Hepatic stellate cell (primary cell): ENCODE results near the gene EVI5.
"Not testable (repeated sequence)": the region's sequence is repeated elsewhere in the genome, so short reads cannot be mapped to it uniquely, and the experiment has no call there.

Experiments
- DNase-seq: peaks from one replicate; pipeline ENCODE4 v3.0.0; 2011; ENCODE audit warnings: low spot score

EVI5 gene

DNA sequence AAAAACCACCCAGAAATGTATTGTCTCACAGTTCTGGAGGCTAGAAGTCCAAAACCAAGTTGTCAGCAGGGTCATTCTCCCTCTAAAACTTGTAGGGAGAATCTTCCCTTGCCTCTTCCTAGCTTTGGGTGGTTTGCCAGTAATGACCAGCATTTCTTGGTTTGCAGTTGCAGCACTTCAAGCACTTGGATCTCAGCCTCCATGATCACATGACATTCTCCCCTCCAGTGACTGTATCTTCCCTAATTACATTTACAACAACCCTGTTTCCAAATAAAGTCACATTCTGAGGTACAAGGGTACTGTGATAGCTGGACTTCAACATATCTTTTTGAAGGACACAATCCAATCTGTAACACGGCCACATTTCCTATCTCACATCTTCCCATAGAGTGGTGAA is 37.2 kb downstream of the EVI5 start:
- DNase-seq: no peak

DNA sequence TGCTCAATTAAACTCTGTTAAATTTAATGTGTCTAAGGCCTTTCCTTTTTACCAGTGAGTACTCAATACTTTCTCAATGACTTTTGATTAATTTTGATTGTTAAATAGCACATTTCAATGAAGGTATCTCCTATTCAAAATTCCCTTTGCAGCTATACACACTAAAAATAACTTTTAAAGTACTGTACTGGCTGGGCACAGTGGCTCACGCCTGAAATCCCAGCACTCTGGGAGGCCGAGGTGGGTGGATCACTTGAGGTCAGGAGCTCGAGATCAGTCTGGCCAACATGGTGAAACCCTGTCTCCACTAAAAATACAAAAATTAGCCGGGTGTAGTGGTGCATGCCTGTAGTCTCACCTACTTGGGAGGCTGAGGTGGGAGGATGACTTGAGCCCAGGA is 38.7 kb downstream of the EVI5 start:
- not testable (repeated sequence) for DNase-seq

DNA sequence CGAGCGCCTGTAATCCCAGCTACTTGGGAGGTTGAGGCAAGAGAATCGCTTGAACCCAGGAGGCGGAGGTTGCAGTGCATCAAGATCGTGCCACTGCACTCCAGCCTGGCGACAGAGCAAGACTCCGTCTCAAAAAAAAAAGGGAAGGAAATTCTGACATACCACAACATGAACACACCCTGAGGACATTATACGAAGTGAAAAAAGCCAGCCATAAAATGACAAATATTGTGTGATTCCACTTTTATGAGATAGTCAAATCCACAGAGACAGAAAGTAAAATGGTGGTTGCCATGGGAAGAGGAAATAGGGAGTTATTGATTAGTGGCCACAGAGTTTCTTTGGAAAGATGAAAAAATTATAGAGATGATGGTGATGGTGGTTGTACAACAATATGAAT is 41.7 kb downstream of the EVI5 start:
- no peak for DNase-seq

DNA sequence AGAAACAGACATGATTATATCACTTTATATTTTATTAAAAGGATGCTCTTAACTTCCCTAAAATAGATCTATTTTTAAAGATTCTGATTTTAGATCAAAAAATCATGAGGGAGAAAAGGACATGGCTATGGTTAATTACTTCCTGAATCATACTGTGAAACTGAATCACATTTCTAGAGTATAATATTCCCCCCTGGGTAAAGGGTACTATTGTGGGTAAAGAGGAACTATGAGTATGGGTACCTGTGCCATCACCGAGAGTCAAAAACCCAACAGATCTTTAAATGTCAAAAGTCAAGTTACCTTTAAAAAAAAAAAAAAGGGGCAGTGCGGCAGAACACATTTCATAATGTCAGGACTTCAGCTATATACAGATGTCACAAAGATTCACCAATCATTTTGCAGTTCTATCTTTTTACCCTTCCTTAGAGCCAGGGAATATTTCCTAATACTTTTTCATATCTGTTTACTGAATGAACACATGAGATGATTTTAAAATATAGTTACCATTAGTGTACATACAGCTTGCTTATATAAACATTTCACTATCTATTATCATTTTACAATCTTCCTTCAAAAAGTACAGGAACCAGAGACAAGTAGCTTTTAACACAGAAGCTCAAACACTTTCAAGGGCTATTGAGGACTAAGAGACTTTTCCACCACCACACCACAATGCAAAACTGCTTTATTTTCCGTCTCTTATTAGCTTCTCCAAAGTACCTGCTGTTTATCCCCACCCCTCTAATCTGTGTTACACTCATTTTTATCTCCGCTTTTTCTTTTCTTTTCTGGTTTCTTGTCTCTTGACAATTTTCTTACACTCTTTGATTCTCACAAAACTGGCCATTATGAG is 45.0 kb downstream of the EVI5 start:
- no peak for DNase-seq

DNA sequence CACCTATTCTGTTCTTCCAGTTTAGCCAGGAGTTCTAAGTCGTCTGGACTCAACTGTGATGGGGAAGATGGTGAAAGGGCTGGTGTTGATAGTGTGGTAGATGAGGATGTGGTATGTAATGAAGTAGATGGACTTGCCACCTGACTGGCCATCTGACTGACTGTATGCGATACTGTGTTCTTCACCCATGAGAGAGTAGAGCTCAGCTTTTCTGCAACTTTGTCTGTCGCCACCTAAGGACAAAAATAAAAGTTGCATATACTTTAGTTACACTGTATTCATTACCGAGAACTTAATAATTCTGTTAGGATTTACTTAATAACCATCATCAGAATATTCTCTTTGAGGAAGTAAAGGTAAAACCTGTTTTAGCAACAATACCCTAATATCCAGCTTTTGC is 48.5 kb downstream of the EVI5 start:
- no peak for DNase-seq

DNA sequence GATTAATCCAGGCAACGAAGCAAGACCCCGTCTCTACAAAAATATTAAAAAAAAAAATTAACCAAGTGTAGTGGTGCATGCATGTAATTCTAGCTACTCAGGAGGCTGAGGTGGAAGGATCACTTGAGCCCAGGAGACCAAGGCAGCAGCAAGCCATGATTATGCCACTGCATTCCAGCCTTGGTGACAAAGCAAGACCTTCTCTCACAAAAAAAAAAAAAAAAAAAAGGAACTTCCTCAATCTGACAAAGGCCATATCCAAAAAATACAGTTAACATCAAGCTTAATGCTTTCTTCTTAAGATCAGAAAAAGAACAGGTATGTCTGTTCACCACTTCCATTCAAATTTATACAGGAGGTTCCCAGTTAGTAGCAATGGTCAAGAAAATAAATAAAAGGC is 54.4 kb downstream of the EVI5 start:
- no peak for DNase-seq

DNA sequence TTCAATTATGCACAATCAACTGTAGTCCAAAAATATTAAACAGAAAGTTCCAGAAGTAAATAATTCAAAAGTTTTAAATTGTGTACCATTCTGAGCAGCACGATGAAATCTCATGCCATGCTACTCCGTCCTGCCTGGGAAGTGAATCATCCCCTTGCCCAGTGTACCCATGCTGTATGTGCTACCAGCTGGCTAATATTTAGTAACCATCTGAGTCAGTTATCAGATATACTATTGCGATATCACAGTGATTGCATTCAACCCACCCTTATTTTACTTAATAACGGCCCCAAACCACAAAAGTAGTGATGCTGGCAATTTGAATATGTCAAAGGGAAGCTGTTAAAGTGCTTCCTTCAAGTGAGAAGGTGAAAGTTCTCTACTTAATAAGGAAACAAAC is 56.2 kb downstream of the EVI5 start:
- DNase-seq: no peak

DNA sequence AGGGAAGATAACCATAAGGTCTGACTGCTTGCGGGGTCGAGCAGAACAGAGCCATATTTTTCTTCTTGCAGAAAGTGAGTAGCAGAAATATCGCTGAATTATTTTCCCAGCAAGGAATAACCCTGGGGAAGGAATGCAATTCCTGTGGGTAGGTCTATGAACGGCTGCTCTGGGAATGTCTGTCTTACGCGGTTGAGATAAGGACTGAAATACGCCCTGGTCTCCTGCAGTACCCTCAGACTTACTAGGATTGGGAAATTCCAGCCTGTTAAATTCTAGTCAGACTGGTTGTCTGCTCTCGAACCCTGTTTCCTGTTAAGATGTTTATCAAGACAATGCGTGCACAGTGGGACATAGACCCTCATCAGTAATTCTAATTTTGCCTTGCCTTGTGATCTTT is 61.2 kb downstream of the EVI5 start:
- not testable (repeated sequence) for DNase-seq

DNA sequence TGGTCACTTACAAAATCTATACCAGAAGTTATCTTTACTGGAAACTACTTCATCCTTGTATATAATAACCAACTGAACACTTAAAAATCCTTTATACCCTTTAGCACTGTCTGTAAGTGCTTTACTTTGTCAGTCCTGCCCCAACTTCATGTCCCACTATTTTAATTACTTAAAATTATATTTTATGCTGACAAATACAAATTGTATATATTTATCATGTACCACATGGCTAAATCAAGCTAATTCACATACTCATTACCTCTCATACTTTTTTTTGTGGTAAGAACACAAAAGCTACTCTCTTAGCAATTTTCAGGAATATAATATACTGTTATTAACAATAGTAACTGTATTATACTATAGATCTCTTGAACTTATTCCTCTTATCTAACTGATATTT is 63.0 kb downstream of the EVI5 start:
- DNase-seq: no peak

DNA sequence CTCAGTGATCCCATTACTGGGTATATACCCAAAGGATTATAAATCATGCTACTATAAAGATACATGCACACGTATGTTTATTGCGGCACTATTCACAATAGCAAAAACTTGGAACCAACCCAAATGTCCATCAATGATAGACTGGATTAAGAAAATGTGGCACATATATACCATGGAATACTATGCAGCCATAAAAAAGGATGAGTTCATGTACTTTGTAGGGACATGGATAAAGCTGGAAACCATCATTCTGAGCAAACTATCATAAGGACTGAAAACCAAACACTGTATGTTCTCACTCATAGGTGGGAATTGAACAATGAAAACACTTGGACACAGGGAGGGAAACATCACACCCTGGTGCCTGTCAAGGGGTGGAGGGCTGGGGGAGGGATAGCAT is 63.8 kb downstream of the EVI5 start:
- DNase-seq: not testable (repeated sequence)

DNA sequence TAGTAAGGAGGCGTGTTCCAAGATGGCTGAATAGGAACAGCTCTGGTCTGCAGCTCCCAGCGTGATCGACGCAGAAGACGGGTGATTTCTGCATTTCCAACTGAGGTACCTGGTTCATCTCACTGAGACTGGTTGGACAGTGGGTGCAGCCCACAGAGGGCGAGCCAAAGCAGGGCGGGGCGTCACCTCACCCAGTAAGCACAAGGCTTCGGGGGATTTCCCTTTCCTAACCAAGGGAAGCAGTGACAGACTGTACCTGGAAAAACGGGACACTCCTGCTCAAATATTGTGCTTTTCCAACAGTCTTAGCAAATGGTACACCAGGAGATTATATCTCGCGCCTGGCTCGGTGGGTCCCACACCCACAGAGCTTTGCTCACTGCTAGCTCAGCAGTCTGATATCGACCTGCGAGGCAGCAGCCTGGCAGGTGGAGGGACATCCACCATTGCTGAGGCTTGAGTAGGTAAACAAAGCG is 69.4 kb downstream of the EVI5 start:
- not testable (repeated sequence) for DNase-seq

DNA sequence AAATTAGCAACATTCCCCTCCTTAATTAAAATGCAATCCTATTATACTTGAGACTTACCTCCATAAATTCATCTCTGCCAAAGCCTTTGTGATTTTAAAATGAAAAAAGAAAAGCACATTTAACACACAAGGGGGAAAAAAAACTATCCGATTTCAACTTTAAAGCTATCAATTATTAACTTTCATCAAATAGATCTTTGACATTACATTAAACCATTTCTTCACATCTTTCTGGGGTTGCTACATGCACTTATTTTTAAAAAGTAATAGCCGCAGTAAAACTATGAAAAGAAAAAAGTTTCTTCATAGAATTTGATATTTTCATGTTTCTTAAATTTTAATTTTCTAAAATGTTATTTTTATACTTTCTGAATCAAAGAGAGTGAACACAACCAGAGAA is 71.0 kb downstream of the EVI5 start:
- DNase-seq: no peak

DNA sequence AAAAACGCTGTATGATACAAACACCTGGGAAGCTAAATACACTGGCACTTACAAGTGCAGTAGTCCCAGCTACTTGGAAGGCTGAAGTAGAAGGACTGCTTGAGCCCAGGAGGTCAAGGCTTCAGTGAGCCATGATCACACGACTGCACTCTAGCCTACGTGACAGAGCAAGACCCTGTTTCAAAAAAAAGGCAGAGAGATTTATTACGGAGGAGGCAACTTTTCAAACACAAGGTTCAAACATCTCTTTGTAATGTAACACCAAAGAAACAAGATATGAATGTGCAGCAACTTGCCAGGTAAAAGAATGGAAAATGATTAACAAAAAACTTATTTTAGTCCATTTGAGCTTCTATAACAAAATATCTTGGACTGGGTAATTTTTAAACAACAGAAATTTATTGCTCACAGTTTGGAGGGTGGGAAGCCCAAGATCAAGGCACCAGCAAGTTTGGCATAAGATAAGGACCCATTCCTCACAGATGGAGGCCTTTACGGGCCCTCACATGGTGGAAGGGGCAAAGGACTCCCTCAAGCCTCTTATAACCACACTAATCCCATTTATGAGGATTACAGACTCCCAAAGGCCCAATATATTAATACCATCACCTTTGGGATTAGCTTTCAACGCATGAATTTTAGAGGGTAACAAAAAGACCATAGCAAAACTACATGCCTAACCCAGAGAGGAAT is 73.3 kb downstream of the EVI5 start:
- DNase-seq: no peak

DNA sequence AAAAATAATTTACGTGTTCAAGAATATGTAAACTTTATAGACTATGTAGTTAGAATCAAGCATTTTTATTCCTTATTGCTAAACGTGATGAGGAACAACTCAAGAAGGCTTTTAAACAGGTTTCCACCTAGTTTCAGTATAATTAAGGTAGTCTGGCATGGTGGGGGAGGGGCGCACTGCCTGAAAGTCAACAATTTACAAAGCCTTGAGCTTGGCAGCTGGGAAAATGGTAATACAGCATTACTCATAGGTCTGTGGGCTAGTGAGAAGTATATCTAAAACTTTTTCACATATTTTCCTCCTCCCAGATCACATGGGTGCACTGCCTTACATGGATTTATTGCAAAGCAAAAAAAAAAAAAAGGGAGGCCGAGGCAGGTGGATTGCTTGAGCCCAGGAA is 75.2 kb downstream of the EVI5 start:
- DNase-seq: peak; percentile 34

DNA sequence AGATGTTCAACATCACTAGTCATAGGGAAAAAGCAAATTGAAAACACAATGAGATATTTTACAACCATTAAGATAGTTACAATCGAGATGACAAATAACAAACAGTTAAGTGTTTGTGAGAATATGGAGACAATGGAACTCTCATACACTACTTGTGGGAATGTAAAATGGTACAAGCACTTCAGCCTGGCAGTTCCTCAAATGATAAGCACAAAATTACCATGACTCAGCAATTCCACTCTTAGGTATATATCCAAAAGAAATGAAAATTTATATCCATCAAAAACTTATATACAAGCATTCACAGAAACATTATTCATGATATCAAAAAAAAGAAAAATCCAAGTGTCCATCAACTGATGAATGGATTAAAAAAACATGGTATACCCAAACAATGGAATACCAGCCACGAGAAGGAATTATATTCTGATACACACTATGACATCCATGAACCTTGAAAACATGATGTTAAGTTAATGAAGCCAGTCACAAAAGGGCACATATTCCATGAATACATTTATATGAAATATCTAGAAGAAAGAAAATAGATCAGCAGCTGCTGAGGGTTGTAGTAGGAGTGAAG is 76.4 kb downstream of the EVI5 start:
- DNase-seq: no peak

DNA sequence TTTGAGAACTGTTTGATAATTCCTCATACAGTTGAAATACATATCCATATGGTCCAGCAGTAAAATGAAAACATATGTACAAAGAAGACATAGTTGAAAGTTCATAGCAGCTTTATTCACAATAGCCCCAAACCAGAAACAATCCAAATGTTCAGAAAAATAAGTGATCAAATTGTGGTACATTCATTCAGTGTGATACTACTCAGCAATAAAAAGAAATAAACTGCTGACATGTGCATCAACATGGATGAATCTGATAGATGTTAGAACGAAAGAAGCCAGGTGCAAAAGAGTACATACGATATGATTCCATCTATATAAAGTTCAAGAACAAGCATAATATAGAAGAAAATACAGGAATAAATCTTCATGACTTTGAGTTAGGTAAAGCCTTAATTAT is 77.2 kb downstream of the EVI5 start:
- no peak for DNase-seq

DNA sequence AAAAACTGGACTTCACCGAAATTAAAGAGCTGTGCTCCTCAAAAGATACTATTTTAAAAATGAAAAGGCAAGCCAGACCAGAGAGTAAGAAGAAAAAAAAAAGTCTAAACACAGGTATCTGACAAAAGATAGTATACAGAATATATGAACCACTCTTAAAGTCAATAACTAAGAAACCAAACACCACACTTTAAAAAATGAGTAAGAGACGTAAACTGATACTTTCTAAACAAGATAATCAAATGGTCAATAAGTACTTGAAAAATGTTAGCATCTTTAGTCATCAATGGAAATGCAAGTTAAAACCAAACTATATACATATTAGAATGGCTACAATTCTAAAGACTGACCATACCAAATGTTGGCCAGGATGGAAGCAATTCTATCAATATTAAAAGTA is 77.6 kb downstream of the EVI5 start:
- no peak for DNase-seq

DNA sequence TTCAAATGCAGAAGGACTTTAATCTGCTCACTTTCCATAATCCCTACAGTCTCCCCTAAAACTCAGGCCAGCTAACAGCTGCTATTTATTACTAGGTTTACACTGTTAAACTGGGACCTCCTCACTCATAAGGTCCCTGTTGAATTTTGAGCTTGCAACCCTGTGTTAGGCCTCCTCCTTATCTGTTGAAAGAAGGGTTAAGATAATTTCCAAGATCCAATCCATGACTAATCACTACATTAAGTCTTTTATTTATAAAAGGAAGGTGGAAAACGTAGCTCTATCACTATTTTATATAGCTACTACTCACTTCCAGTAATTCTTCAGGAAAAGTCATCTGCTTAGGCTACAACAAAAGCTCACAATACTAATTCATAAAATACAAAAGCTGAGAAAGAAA is 79.5 kb downstream of the EVI5 start:
- DNase-seq: no peak

DNA sequence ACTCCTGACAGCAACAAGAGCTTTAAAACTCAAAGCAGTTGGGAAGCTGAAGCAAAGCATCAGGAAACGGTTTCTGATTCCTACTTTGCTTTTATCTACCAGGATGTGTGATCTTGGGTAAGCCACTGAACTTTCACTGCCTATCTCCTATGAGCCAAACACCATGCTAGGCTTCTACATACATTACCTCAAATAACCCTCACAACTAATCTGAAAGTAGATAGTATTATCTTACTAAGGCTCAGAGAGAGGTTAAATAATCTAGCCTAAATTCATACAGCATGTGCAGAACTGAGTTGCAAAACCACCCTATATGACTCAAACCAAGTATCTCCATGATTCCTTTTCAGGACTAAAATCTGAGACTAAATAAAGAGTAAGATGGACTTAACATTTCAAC is 83.8 kb downstream of the EVI5 start:
- no peak for DNase-seq

DNA sequence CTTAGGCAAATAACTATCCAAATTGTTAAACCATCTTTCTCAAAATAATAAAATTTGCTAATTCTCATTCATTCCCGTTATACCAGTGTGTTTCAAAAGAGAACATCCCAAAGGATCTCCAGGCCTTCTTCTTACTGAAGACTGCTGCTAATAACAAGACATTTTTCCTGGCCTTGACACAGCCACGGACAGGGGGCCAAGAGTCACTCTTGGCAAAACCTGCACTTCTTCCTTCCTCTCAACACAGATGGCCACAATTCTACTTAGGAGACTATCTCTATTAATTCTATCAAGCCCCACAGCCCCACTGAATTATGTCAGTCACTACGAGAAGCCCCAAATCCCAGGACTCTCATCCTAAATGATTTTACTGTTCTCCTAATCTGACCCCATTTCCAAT is 86.0 kb downstream of the EVI5 start:
- no peak for DNase-seq

DNA sequence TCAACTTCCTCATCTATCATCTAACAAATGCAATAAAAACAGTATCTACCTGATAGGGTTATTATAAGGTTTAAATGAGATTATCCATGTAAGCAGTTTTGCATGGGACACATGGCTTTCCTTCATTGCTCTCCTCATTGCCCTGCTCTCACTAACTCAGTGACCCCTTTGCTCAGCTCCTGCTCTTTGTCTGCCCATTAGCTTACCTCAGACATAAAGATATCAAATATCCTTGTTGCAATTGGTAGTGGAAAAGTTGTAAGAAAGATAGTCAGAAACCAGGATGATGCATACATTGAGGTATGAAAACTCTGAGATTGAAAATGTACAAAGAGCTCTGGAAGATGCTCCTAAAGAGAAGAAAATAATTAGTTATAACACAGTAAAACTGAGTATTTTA is 89.8 kb downstream of the EVI5 start:
- no peak for DNase-seq

DNA sequence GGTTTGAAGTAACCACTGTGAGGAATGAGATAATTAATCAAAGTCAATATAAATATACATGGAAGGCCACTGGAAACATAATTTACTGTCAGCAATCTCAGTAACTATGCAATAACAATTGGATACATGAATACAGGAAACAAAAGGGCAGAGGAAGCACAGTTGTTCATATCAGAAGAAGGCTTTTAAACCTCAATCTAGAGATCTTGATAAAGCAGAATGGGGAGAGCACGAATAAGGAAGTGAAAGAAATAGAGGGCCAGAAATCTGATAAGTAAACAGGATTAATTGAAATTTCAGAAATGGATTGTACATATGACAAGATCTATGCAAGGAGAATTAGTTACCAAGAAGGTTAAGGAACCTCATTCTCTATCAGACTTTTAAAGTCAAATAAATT is 93.0 kb downstream of the EVI5 start:
- no peak for DNase-seq

DNA sequence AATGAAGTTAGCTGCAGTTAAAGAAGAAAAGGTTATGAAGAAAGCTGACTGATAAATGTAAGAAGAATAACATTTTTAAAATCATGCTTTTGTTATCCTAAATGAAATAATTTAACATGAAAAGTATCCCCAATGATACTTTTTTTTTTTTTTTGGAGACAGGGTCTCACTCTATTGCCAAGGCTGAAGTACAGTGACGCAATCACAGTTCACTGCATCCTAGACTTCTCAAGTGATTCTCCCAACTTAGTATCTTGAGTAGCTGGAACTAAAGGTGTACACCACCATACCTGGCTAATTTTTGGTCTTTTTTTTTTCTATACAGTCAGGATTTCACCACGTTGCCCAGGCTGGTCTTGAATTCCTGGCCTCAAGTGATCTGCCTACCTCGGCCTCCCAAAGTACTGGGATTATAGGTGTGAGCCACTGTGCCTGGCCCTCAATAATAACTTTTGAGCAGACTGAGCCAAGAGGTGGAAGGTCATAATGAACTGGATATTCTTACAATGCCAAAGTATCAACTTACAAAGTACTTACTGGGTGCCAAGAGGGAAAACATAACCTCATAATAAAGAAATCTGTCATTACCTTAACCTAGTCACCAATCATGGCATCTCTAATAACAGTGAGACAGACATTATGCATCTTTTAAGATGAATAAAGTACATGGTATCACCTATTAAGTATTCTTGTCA is 94.5 kb downstream of the EVI5 start:
- DNase-seq: no peak
